Osteoblast (primary cell): ENCODE results near the gene RGS19. TPM values are rescaled to one million over a fixed set of nuclear protein-coding genes. Genes with fewer than 3 reads are reported as not detected.

ENCODE experiments used
- DNase-seq: peaks from one replicate; pipeline ENCODE4 v3.0.0; 2011; ENCODE audit warnings: low spot score, mixed read lengths; ENCODE audit not compliant: insufficient read length; ENCODE audit errors: missing footprints
- H2AFZ ChIP-seq: 2 replicates; pipeline ENCODE4 v1.6.0; 2011; ENCODE audit warnings: mild to moderate bottlenecking, low read length
- H3K27ac ChIP-seq: 2 replicates; pipeline ENCODE4 v1.5.1; 2011; ENCODE audit warnings: mild to moderate bottlenecking, low read depth, low read length, moderate library complexity
- H3K27me3 ChIP-seq: 2 replicates; pipeline ENCODE4 v1.6.0; 2012; ENCODE audit warnings: mild to moderate bottlenecking, control low read depth, inconsistent platforms, low read length, moderate library complexity; ENCODE audit not compliant: insufficient read depth
- H3K36me3 ChIP-seq: 2 replicates; pipeline ENCODE4 v1.5.1; 2011; ENCODE audit warnings: mild to moderate bottlenecking, low read length, control low read depth, moderate library complexity; ENCODE audit not compliant: insufficient read depth
- H3K4me1 ChIP-seq: 2 replicates; pipeline ENCODE4 v1.5.1; 2011; ENCODE audit warnings: mild to moderate bottlenecking, low read length, control low read depth, moderate library complexity; ENCODE audit not compliant: insufficient read depth
- H3K4me2 ChIP-seq: 2 replicates; pipeline ENCODE4 v1.6.0; 2011; ENCODE audit warnings: mild to moderate bottlenecking, low read length; ENCODE audit not compliant: insufficient read depth
- H3K4me3 ChIP-seq: fragments of 200-600 bp; sonication (generic); 3 replicates; pipeline ENCODE4 v1.5.1; 2012; ENCODE audit warnings: mild to moderate bottlenecking, low read length, inconsistent platforms; ENCODE audit not compliant: insufficient read depth
- H3K79me2 ChIP-seq: 2 replicates; pipeline ENCODE4 v1.6.0; 2012; ENCODE audit warnings: mild to moderate bottlenecking, low read length, control low read depth, inconsistent platforms; ENCODE audit not compliant: insufficient read depth
- H3K9me3 ChIP-seq: 2 replicates; pipeline ENCODE4 v1.5.1; 2011; ENCODE audit warnings: low read depth, low read length, control low read depth
- H4K20me1 ChIP-seq: 2 replicates; pipeline ENCODE4 v1.6.0; 2012; ENCODE audit warnings: mild to moderate bottlenecking, low read length, control low read depth; ENCODE audit not compliant: insufficient read depth
- CTCF ChIP-seq: IDR thresholded peaks from 2 replicates; pipeline ENCODE4 v1.5.1; 2011; ENCODE audit warnings: mild to moderate bottlenecking, low read depth, low read length, moderate library complexity; ENCODE audit errors: extremely low read depth
- total RNA-seq: library from RNA; depleted of rRNA; stranded (reverse); fragments of >200 nt; gene quantifications from 2 replicates; pipeline ENCODE4 v1.2.3, GENCODE V29; 2012

Gene RGS19
- total RNA-seq, 1 donor, result 6.9 TPM

GRCh38 chr20:64115171-64115911 lies 36.0 kb upstream of the RGS19 start:
- Histone ChIP-seq H3K9me3 (no peaks in the 10 kb centered on the region), H3K79me2 (no peaks in the 10 kb centered on the region), H3K4me2 (no peak overlapping the region), H3K4me1 (no peaks in the 10 kb centered on the region), H4K20me1 (no peaks in the 10 kb centered on the region), H3K27ac (no peak overlapping the region), H3K27me3 (peaks cover 7% of the 10 kb centered on the region), H3K36me3 (no peaks in the 10 kb centered on the region), H3K4me3 (no peak overlapping the region), H2AFZ (no peak overlapping the region)
- no peak for TF ChIP-seq CTCF
- peak; percentile 75 for DNase-seq

GRCh38 chr20:64114356-64114971 lies 35.1 kb upstream of the RGS19 start:
- no peak overlapping the region for H3K27ac ChIP-seq
- H3K27me3 ChIP-seq, result peaks cover 10% of the 10 kb centered on the region
- no peak overlapping the region for H3K4me2 ChIP-seq
- H2AFZ ChIP-seq, result no peak overlapping the region
- no peaks in the 10 kb centered on the region for H3K4me1 ChIP-seq
- DNase-seq, result peak; percentile 76
- H4K20me1 ChIP-seq, result no peaks in the 10 kb centered on the region
- H3K4me3 ChIP-seq, result no peak overlapping the region
- no peaks in the 10 kb centered on the region for H3K9me3 ChIP-seq
- H3K79me2 ChIP-seq, result no peaks in the 10 kb centered on the region
- no peaks in the 10 kb centered on the region for H3K36me3 ChIP-seq
- no peak for TF ChIP-seq CTCF

DNA sequence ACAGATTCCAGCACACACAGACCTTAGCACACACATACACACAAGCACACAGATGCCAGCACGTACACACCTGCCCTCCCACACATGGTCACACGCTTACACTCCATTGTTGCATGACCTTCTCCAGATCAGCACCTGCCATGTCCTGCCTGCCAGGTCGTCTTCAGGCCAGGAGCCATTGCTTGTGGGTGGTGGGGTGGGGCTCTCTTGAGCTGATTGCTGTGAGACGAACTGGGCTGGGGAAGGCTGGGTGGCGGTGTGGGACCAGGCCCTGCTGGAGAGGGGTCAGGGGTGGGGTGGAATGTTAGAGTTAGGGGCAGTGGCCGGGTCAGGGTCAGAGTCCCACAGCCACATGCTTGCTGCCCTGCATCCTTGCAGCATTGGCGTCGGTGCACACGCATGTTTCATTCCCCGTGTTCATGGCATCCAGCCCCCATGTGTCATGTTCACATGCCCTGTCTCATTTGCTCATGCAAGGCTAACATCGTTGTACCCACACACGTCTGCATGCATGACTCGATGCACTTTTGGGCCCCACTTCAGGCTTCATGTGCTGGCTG lies 34.6 kb upstream of the RGS19 start:
- Histone ChIP-seq H3K9me3 (no peaks in the 10 kb centered on the region), H3K27ac (no peak overlapping the region), H3K27me3 (peaks cover 10% of the 10 kb centered on the region), H3K4me2 (no peak overlapping the region), H3K4me1 (no peaks in the 10 kb centered on the region), H3K36me3 (no peaks in the 10 kb centered on the region), H3K4me3 (no peak overlapping the region), H3K79me2 (no peaks in the 10 kb centered on the region), H2AFZ (no peak overlapping the region), H4K20me1 (no peaks in the 10 kb centered on the region)
- TF ChIP-seq CTCF, result no peak
- DNase-seq, result peak; percentile 60

DNA sequence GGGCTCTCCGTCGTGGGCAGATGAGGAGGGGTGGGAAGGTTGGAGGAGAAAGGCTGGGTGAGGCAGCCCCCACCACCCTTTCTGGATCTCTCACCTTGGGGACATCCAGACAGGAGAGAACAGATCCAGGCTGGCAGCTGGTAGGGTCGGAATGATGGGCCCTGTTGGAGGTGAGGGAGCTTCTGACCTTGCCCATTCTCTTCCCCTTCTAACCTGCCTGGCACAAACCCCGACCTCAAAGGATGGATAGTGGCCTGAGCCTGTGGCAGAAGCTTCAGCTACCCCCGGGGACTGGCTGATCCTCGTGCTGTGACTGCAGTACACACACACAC lies 34.1 kb upstream of the RGS19 start:
- H3K27me3 ChIP-seq, result peaks cover 10% of the 10 kb centered on the region
- no peak overlapping the region for H3K27ac ChIP-seq
- H3K79me2 ChIP-seq, result no peaks in the 10 kb centered on the region
- no peaks in the 10 kb centered on the region for H3K4me1 ChIP-seq
- H3K4me2 ChIP-seq, result no peak overlapping the region
- DNase-seq, result no peak
- H4K20me1 ChIP-seq, result no peaks in the 10 kb centered on the region
- no peaks in the 10 kb centered on the region for H3K9me3 ChIP-seq
- no peaks in the 10 kb centered on the region for H3K36me3 ChIP-seq
- no peak overlapping the region for H2AFZ ChIP-seq
- H3K4me3 ChIP-seq, result no peak overlapping the region
- no peak for TF ChIP-seq CTCF
